ENCODE measurements around the gene CFAP46. TPM values are rescaled to one million over a fixed set of nuclear protein-coding genes. Genes with fewer than 3 reads are reported as not detected.

CFAP46 gene
- total and polyA plus RNA-seq, 10 of the 15 experiments (the other 5 are each of a cell fraction or from before 2014, with no cell fraction given), result 0.01 to 0.18 (median 0.03) TPM; not detected in 7

GRCh38 chr10:132883391-132883881, 58.9 kb downstream of the CFAP46 start:
- Histone ChIP-seq H3K27ac (ENCODE audit: control insufficient read depth, insufficient read depth) (no peak overlapping the region), H3K9me3 (replicated peaks; ENCODE audit: control insufficient read depth, insufficient read depth, low read length) (no peaks in the 10 kb centered on the region; the same call in 2 of the 3 replicates), H3K9ac (ENCODE audit: control insufficient read depth, insufficient read depth, low read length) (no peak overlapping the region), H2AFZ (ENCODE audit: control insufficient read depth, low read depth, low read length) (no peak overlapping the region), H3K4me3 (no peak overlapping the region), H4K20me1 (ENCODE audit: control insufficient read depth, insufficient read depth) (no peaks in the 10 kb centered on the region), H3K4me1 (ENCODE audit: control insufficient read depth, insufficient read depth, low read length) (no peaks in the 10 kb centered on the region), H3K27me3 (replicated peaks in 1 of 2; ENCODE audit: control insufficient read depth in 2 of 2, insufficient read depth in 2 of 2, low read length in 1 of 2) (no peaks in the 10 kb centered on the region), H3K79me2 (ENCODE audit: control insufficient read depth, insufficient read depth, low read length) (no peaks in the 10 kb centered on the region), H3K36me3 (ENCODE audit: control insufficient read depth in 2 of 2, insufficient read depth in 2 of 2, low read length in 1 of 2) (no peaks in the 10 kb centered on the region), H3K4me2 (ENCODE audit: control insufficient read depth, insufficient read depth) (no peak overlapping the region)
- no TSS peak for BruUV-seq (replicated peaks)
- ChIA-PET POLR2A (no interaction called here), SMC1A (ENCODE audit: uncharacterized antibody, unreplicated experiment) (no interaction called here), CTCF (no interaction called here), RAD21 (ENCODE audit: unreplicated experiment) (no interaction called here)
- ATAC-seq, result no peak
- TF ChIP-seq YY1 (IDR thresholded peaks at IDR 0.05; ENCODE audit: low read depth, low read length) (no peak), CEBPZ (IDR thresholded peaks at IDR 0.05; ENCODE audit: low read depth, low read length) (no peak)
- no peak for DNase-seq (ENCODE audit: low read depth, low spot score)
- intact Hi-C loops (cut with micrococcal nuclease; ENCODE audit: unreplicated experiment), result no loop called here
- WGBS (ENCODE audit: insufficient coverage, insufficient replicate concordance, low lambda C conversion rate, missing lambda C conversion rate), result 53% methylated on average over 20 of the region's 20 CpGs
- FAIRE-seq, result no peak
- in situ Hi-C loops (cut with MboI), result no loop called here
